Measurements from ENCODE around the gene CAPN7.

CAPN7 gene

GRCh38 chr3:15276028-15276724 lies 70.1 kb downstream of the CAPN7 start:
- no peak for DNase-seq (ENCODE audit: low read depth)

DNA sequence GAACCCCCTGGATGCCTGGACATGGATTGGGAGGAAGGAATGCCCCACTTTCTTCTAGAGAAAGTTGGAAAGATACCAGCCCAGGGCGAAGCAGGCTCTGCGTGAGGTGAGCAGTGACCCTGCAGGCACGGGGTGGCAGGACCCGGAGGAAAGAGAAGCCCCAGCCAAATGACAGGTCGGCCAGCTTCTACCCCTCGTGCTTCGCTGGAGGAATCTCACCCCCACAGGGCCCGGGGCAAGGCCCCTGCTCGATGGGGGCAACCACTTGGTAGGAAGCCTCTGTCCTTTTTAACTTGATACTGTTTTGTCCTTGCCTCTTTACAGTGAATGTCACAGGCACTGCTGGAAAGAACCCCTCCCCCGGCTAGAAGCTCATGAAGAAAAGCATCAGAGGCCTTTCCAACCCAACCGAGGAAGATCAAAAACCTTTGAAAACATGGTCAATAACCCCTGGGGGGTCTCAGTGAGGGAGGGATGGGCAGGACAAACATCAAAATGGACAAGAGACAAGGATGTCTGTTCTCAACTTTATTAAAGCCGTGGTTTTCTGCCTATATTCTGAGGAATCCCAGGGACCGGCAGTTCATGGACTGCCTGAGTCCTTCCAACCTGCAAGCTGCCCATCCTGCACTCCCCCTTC lies 71.9 kb downstream of the CAPN7 start:
- DNase-seq (ENCODE audit: low read depth): no peak

- no peak for DNase-seq (ENCODE audit: low read depth)
Observed at GRCh38 chr3:15279205-15279604, 73.2 kb downstream of the CAPN7 start.

DNA sequence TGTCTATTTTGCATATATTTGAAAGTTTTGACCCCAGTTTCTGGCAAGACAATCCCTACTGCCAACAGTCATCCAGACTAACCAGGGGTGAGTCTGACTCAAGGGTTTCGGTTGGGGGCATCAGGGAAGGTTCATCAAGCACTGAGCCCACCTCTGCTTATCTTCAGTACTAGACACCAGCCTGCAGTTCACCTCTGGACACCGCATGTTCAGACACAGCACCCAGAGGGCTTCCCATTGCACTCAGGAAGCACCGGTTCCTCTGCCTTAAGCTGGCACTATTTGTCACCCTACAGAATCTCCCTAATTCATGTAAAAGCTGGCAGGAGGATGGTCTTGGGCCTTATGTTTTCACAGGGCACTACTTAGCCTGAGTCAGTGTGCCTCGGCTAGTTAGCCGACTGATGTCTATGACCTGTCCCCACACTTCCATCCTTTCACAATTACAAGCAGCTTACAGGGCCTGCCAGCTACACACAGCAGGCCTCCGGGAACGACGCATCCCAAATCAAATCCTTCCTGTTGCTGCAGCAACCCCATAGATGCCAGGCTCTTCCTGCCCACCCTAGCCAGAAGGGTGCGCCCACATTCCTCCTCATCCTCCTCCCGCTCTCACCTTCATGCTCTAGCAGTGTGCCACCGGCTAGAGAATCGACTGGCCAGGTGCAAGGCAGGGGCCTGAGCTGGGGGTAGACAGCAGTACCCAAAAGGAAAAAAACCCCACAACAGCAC lies 73.8 kb downstream of the CAPN7 start:
- DNase-seq (ENCODE audit: low read depth): no peak

GRCh38 chr3:15280853-15281532 lies 74.9 kb downstream of the CAPN7 start:
- no peak for DNase-seq (ENCODE audit: low read depth)

DNA sequence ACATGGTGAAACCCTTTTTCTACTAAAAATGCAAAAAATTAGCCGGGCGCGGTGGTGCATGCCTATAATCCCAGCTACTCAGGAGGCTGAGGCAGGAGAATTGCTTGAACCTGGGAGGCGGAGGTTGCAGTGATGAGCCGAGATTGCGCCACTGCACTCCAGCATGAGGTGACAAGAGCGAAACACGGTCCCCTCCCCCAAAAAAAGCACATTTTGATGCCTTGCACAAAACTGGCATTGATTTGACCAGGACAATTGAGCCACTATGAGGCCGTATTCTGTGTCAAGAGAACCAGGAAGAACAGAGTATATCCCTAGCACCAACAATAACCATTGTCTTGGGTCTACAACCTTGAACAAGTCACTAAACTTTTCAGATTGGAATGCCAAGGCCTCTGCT lies 75.8 kb downstream of the CAPN7 start:
- no peak for DNase-seq (ENCODE audit: low read depth)

- DNase-seq (ENCODE audit: low read depth): no peak
Observed at GRCh38 chr3:15283702-15284101, 77.7 kb downstream of the CAPN7 start.

GRCh38 chr3:15284121-15284889 lies 78.3 kb downstream of the CAPN7 start:
- no peak for DNase-seq (ENCODE audit: low read depth)

- no peak for DNase-seq (ENCODE audit: low read depth)
Observed at GRCh38 chr3:15286022-15286421, 80.0 kb downstream of the CAPN7 start.

GRCh38 chr3:15287565-15288330 lies 81.7 kb downstream of the CAPN7 start:
- no peak for DNase-seq (ENCODE audit: low read depth)

- DNase-seq (ENCODE audit: low read depth): no peak
Observed at GRCh38 chr3:15288331-15289035, 82.4 kb downstream of the CAPN7 start.

DNA sequence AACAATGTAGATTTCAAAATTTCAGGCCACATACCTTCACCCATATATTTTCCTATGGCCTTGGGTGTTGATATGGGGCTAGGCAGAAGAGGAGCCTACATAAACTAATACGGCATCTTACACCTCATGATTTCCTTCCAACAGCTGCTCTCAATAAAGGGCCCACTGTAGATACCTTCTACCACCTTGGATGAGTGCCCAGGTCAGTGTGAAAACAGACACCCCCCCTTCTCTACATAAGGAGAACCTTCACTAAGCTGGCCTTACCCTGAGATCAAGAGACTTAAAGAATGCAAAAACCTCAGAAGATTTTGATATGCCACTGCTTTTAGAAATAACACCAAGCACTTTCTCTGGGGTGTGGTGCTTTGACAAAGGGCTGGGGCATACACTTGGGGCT lies 83.6 kb downstream of the CAPN7 start:
- no peak for DNase-seq (ENCODE audit: low read depth)

GRCh38 chr3:15290736-15291135 lies 84.7 kb downstream of the CAPN7 start:
- no peak for DNase-seq (ENCODE audit: low read depth)

- DNase-seq (ENCODE audit: low read depth): peak; percentile 40
Observed at GRCh38 chr3:15291589-15292541, 85.8 kb downstream of the CAPN7 start.

- DNase-seq (ENCODE audit: low read depth): no peak
Observed at GRCh38 chr3:15292765-15293522, 86.9 kb downstream of the CAPN7 start.

GRCh38 chr3:15294929-15295328 lies 88.9 kb downstream of the CAPN7 start:
- DNase-seq (ENCODE audit: low read depth): no peak

DNA sequence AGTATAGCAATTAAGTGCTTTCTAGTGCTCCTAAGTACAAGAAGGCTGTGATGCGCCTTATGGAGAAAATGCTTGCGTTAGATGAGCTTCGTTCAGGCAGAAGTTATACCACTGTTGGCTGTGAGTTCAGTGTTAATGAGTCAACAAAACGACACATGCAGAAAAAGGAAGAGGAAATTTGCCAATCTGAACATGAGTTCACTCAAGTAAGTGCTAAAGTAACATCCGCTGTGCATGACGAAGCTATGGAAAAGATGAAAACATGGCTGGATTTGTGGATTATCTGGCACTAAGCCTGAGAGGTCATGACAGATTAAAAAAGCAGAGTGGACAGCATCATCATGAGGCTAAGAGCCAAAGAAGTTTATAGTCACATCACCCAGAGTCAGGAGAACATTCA lies 89.5 kb downstream of the CAPN7 start:
- DNase-seq (ENCODE audit: low read depth): no peak

- DNase-seq (ENCODE audit: low read depth): no peak
Observed at GRCh38 chr3:15297608-15298350, 91.7 kb downstream of the CAPN7 start.
